ENCODE results near the gene SAMHD1.

DNA sequence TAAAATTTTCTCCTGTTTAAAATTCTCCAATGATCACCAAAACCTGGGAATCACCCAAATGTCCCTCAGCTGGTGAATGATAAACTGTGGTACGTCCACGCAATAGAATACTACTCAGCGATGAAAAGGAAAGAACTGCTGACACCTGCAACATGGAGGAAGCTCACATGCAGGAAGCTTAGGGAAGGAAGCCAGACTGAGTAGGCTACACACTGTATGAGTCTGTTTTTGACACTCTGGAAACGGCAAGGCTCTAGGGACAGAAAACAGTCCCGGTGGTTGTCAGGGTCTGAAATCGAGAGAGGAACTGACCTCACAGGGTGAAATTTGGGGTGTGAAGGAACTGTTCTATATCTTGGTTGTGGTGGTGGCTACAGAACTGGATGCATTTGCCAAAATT is 100.7 kb downstream of the SAMHD1 start:
- TF ChIP-seq ZNF12 (CRISPR knock-in tag; IDR thresholded peaks at IDR 0.05) (no peak), NFE2L1 (CRISPR knock-in tag; IDR thresholded peaks at IDR 0.05; ENCODE audit: borderline replicate concordance) (no peak), MYNN (CRISPR knock-in tag; IDR thresholded peaks at IDR 0.05; ENCODE audit: low read depth) (no peak), ZNF407 (CRISPR knock-in tag; IDR thresholded peaks at IDR 0.05; ENCODE audit: not compliant biosample characterization) (no peak), RNF2 (conservative IDR thresholded peaks at IDR 0.05; ENCODE audit: low read depth) (no peak), ATF1 (CRISPR knock-in tag; IDR thresholded peaks at IDR 0.05) (no peak), POLR2AphosphoS5 (IDR thresholded peaks at IDR 0.05; ENCODE audit: low read depth, low read length) (no peak), ZNF747 (CRISPR knock-in tag; IDR thresholded peaks at IDR 0.05; ENCODE audit: borderline replicate concordance) (no peak), JDP2 (CRISPR knock-in tag; IDR thresholded peaks at IDR 0.05; ENCODE audit: borderline replicate concordance) (no peak)
- TF ChIP-seq, protein P1, sequence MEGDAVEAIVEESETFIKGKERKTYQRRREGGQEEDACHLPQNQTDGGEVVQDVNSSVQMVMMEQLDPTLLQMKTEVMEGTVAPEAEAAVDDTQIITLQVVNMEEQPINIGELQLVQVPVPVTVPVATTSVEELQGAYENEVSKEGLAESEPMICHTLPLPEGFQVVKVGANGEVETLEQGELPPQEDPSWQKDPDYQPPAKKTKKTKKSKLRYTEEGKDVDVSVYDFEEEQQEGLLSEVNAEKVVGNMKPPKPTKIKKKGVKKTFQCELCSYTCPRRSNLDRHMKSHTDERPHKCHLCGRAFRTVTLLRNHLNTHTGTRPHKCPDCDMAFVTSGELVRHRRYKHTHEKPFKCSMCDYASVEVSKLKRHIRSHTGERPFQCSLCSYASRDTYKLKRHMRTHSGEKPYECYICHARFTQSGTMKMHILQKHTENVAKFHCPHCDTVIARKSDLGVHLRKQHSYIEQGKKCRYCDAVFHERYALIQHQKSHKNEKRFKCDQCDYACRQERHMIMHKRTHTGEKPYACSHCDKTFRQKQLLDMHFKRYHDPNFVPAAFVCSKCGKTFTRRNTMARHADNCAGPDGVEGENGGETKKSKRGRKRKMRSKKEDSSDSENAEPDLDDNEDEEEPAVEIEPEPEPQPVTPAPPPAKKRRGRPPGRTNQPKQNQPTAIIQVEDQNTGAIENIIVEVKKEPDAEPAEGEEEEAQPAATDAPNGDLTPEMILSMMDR (CRISPR knock-in tag; IDR thresholded peaks at IDR 0.05) = no peak
- TF ChIP-seq, protein P2, sequence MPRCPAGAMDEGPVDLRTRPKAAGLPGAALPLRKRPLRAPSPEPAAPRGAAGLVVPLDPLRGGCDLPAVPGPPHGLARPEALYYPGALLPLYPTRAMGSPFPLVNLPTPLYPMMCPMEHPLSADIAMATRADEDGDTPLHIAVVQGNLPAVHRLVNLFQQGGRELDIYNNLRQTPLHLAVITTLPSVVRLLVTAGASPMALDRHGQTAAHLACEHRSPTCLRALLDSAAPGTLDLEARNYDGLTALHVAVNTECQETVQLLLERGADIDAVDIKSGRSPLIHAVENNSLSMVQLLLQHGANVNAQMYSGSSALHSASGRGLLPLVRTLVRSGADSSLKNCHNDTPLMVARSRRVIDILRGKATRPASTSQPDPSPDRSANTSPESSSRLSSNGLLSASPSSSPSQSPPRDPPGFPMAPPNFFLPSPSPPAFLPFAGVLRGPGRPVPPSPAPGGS (CRISPR knock-in tag; IDR thresholded peaks at IDR 0.05) = no peak
- TF ChIP-seq, protein P3, sequence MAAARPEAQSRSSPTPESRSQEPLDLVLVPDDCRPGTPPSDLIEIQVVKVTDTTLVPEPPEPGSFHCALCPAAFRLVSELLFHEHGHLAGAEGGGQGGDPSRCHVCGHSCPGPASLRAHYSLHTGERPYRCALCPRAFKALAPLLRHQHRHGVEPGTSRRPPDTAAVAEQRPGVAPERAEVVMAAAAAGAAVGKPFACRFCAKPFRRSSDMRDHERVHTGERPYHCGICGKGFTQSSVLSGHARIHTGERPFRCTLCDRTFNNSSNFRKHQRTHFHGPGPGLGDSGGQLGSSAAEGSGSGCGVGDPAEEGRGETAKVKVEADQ (CRISPR knock-in tag; IDR thresholded peaks at IDR 0.05; ENCODE audit: borderline replicate concordance) = no peak
